Ishikawa (cell line): ENCODE results near the gene OBP2B.

ENCODE experiments used
- CEBPB ChIP-seq: IDR thresholded peaks from 2 replicates; pipeline ENCODE4 v1.6.1; 2012
- CREB1 ChIP-seq: IDR thresholded peaks from 2 replicates; pipeline ENCODE4 v1.6.1; 2012; ENCODE audit warnings: low read depth
- EGR1 ChIP-seq: IDR thresholded peaks from 2 replicates; pipeline ENCODE4 v1.6.1; 2012
- EP300 ChIP-seq: IDR thresholded peaks from 2 replicates; pipeline ENCODE4 v1.6.1; 2012; ENCODE audit warnings: borderline replicate concordance
- FOXM1 ChIP-seq: IDR thresholded peaks from 2 replicates; pipeline ENCODE4 v1.6.1; 2012; ENCODE audit warnings: low read depth, borderline replicate concordance
- MAX ChIP-seq: IDR thresholded peaks from 2 replicates; pipeline ENCODE4 v1.6.1; 2012
- NFIC ChIP-seq: IDR thresholded peaks from 2 replicates; pipeline ENCODE4 v1.6.1; 2012
- RAD21 ChIP-seq: IDR thresholded peaks from 2 replicates; pipeline ENCODE4 v1.6.1; 2012; ENCODE audit warnings: low read depth
- REST ChIP-seq: IDR thresholded peaks from 2 replicates; pipeline ENCODE4 v1.6.1; 2012; ENCODE audit warnings: low read depth, mild to moderate bottlenecking
- TAF1 ChIP-seq: IDR thresholded peaks from 2 replicates; pipeline ENCODE4 v1.6.1; 2012; ENCODE audit warnings: low read depth, mild to moderate bottlenecking
- TCF12 ChIP-seq: IDR thresholded peaks from 2 replicates; pipeline ENCODE4 v1.6.1; 2012; ENCODE audit warnings: low read depth
- TEAD4 ChIP-seq: IDR thresholded peaks from 2 replicates; pipeline ENCODE4 v1.6.1; 2012
- USF1 ChIP-seq: IDR thresholded peaks from 2 replicates; pipeline ENCODE4 v1.6.1; 2012
- YY1 ChIP-seq: IDR thresholded peaks from 2 replicates; pipeline ENCODE4 v1.6.1; 2012; ENCODE audit warnings: low read depth
- ZBTB7A ChIP-seq: IDR thresholded peaks from 2 replicates; pipeline ENCODE4 v1.6.1; 2012; ENCODE audit warnings: low read depth

OBP2B gene

GRCh38 chr9:133167769-133168168, 41.3 kb downstream of the OBP2B start:
- TF ChIP-seq EP300 (no peak), FOXM1 (no peak), MAX (no peak), ZBTB7A (no peak), TAF1 (no peak), CEBPB (no peak), YY1 (no peak), RAD21 (no peak), TEAD4 (no peak), TCF12 (no peak), NFIC (no peak)

GRCh38 chr9:133167096-133167730, 41.8 kb downstream of the OBP2B start:
- TF ChIP-seq EP300 = no peak
- TF ChIP-seq USF1 = no peak
- TF ChIP-seq RAD21 = no peak
- TF ChIP-seq EGR1 = no peak
- no peak for TF ChIP-seq CEBPB
- no peak for TF ChIP-seq YY1
- TF ChIP-seq NFIC = no peak
- TF ChIP-seq MAX = no peak
- no peak for TF ChIP-seq REST
- TF ChIP-seq FOXM1 = no peak
- TF ChIP-seq TEAD4 = no peak
- TF ChIP-seq TCF12 = no peak
- no peak for TF ChIP-seq TAF1
- TF ChIP-seq ZBTB7A = no peak

GRCh38 chr9:133166392-133166791, 42.7 kb downstream of the OBP2B start:
- TF ChIP-seq ZBTB7A (no peak), EP300 (no peak), RAD21 (no peak), TEAD4 (no peak), YY1 (no peak), TCF12 (no peak), NFIC (no peak), FOXM1 (no peak), USF1 (no peak), TAF1 (no peak), MAX (no peak), REST (no peak), CREB1 (no peak), CEBPB (no peak), EGR1 (no peak)

- TF ChIP-seq CREB1 (no peak), EGR1 (no peak), FOXM1 (no peak), TEAD4 (no peak), USF1 (no peak), EP300 (no peak), CEBPB (no peak)
Observed at GRCh38 chr9:133165452-133165730, 43.7 kb downstream of the OBP2B start.

- TF ChIP-seq TAF1 (no peak), MAX (no peak), CREB1 (no peak)
Observed at GRCh38 chr9:133164191-133164590, 44.9 kb downstream of the OBP2B start.
